ENCODE data around the gene LAMC1.
A peak's percentile ranks its signal among the peaks of the same experiment; 100 is the strongest.

LAMC1 gene

DNA sequence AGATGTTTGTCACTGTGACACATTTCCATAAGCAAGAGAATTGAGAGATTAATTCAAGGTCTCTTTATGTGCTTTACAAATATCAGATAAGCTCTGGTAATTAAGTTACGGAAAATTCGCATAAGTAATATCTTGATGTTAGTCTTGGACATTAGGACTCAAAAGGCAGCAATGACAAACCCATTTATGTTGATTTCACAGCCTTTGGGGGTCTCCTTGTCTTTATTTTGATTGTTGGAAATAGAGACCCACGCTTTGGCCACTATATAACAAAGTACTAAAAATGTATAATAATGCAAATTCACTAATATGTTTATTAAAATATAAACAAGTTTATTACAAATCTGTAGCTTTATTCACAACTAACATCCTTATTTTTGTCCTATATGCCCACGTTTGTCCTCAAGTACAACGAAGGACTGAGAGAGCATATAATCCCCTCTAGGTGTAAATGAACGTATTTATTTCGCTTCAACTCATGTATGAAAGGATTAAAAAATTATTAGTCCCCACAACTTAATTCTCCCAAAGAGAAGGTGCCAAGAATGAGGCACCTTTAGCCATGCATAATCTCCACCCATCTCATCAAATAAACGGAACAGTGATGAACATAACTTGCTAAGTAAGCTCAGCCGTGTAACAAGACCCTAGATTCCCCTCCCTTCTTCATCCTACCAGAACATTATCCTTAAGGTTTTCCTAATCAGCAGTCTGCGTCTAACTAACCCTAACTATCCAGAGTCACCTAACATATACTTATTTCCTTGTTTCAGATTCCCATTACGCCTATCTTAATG, 1.6 kb upstream of the LAMC1 start:
- TF ChIP-seq POLR2A (IDR thresholded peaks at IDR 0.05; ENCODE audit: low read depth, low read length) (no peak), POLR2AphosphoS5 (IDR thresholded peaks at IDR 0.05; ENCODE audit: low read depth, low read length) (no peak), TAF1 (IDR thresholded peaks at IDR 0.05; ENCODE audit: borderline replicate concordance, low read depth, low read length) (no peak)
- no peak for FAIRE-seq
- DNase-seq (ENCODE audit: insufficient read length), result no peak

DNA sequence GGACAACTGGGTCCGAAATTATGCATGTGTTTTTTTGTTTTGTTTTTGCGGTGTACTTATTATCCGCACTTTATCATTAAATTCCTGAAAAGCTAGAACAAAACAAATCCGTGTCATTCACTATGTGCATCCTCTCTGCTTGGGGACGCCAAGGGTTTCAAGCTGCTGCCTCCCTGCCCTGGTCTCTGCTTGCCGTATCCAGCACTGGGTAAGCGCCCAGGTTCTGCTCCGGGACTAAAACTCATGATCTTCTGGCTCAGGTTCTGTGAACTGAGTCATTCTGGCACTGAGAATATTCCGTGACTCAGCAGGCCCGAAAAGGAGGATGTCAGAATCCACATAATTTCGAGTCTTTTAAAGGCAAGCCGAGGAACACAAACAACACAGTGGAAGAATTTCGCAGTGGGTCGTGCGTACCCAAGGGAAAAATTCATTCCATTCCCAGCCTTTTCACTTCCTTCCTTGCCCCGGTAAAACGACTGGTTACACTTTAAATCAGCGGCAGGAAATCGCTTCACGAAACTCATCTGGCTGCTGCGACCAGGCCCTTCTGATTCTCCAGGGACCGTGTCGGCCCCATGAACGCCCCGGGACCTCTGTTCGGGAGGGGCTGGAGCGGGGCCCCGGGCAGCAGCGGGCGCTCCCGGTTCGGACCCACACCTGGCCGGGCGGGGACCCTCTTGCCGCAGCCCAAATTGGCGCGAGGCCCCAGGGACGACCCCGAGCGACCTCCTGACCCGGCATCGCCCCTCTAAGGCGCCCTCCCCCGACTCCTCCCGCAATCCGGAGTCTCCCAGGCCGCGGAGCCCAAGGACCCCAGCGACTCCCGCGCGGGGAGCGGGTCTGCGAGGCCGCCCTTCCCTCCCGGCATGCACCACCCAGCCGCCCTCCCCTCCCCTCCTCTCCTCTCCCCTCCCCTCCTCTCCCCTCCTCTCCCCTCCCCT, 746 bp upstream of the LAMC1 start:
- TF ChIP-seq POLR2A (IDR thresholded peaks at IDR 0.05; ENCODE audit: low read depth, low read length) (no peak), TAF1 (IDR thresholded peaks at IDR 0.05; ENCODE audit: borderline replicate concordance, low read depth, low read length) (no peak), POLR2AphosphoS5 (IDR thresholded peaks at IDR 0.05; ENCODE audit: low read depth, low read length) (no peak)
- peak; percentile 48 for DNase-seq (ENCODE audit: insufficient read length)
- FAIRE-seq, result peak; percentile 78

DNA sequence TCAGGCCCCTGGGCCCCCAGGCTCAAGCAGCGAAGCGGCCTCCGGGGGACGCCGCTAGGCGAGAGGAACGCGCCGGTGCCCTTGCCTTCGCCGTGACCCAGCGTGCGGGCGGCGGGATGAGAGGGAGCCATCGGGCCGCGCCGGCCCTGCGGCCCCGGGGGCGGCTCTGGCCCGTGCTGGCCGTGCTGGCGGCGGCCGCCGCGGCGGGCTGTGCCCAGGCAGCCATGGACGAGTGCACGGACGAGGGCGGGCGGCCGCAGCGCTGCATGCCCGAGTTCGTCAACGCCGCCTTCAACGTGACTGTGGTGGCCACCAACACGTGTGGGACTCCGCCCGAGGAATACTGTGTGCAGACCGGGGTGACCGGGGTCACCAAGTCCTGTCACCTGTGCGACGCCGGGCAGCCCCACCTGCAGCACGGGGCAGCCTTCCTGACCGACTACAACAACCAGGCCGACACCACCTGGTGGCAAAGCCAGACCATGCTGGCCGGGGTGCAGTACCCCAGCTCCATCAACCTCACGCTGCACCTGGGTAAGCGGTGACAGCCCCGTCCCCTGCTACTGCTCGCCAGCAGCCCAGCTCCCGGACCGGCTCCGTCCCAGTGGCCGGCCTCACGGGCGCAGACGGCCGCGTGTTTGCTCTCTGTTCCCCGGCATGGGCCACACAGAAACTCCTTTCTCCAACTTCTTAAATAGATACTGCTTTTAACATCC, 539 bp downstream of the LAMC1 start:
- peak; percentile 89 for FAIRE-seq
- peak; percentile 52 for DNase-seq (ENCODE audit: insufficient read length)
- TF ChIP-seq POLR2A (IDR thresholded peaks at IDR 0.05; ENCODE audit: low read depth, low read length) (no peak), TAF1 (IDR thresholded peaks at IDR 0.05; ENCODE audit: borderline replicate concordance, low read depth, low read length) (no peak), POLR2AphosphoS5 (IDR thresholded peaks at IDR 0.05; ENCODE audit: low read depth, low read length) (no peak)

DNA sequence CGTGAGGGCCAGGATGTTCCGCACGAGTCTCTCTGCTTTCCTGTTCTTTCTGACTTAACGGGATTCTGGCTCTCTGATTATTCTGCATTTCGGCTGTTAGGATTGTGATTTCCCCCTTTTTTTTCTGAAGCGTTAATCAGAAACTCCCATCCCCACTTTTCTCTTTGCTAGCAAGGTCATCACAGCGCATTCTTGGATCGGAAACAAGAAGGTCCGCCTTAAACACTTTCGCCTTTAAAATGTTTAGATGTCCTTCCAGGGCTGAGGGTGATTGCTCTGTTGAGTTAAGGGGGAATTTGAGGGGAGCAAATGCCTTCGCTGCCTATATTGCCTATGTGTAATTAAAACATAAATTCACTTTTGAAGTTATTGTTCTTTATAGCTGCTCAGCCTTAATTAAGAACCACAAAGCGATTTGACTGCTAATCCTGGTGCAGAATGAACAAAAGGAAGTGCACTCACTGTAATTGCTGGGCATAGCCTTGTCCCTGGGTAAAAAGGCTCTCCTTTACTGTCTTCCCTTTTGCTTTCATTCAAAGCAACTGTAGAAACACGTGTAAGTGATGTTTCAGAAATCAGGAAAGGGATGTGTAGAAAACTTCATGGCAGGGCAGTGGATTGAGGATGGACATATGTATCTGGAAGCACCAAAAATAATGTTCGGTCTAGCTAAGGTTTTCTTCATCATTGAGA, 1.2 kb downstream of the LAMC1 start:
- TF ChIP-seq TAF1 (IDR thresholded peaks at IDR 0.05; ENCODE audit: borderline replicate concordance, low read depth, low read length), result no peak
- TF ChIP-seq POLR2AphosphoS5 (IDR thresholded peaks at IDR 0.05; ENCODE audit: low read depth, low read length), result no peak
- no peak for TF ChIP-seq POLR2A (IDR thresholded peaks at IDR 0.05; ENCODE audit: low read depth, low read length)
- DNase-seq (ENCODE audit: insufficient read length) (no peak), FAIRE-seq (peak; percentile 64)

DNA sequence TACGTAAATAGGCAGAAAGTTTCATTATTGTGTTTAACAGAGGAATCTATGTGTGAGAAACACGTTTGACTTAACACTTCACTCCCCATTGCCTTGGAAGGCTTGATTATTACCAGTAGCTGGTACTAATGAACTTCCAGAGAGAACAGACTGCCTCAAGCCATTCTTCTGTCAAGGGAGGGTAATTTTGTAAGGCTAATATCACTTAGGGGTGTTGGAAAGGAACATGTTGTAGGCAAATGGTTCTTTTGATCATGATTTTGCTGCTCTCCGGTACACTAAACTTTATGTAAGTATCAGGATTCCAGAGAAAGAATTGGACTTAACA, 1.8 kb downstream of the LAMC1 start:
- FAIRE-seq (no peak), DNase-seq (ENCODE audit: insufficient read length) (no peak)
- TF ChIP-seq POLR2A (IDR thresholded peaks at IDR 0.05; ENCODE audit: low read depth, low read length), result no peak
- no peak for TF ChIP-seq POLR2AphosphoS5 (IDR thresholded peaks at IDR 0.05; ENCODE audit: low read depth, low read length)
- no peak for TF ChIP-seq TAF1 (IDR thresholded peaks at IDR 0.05; ENCODE audit: borderline replicate concordance, low read depth, low read length)

DNA sequence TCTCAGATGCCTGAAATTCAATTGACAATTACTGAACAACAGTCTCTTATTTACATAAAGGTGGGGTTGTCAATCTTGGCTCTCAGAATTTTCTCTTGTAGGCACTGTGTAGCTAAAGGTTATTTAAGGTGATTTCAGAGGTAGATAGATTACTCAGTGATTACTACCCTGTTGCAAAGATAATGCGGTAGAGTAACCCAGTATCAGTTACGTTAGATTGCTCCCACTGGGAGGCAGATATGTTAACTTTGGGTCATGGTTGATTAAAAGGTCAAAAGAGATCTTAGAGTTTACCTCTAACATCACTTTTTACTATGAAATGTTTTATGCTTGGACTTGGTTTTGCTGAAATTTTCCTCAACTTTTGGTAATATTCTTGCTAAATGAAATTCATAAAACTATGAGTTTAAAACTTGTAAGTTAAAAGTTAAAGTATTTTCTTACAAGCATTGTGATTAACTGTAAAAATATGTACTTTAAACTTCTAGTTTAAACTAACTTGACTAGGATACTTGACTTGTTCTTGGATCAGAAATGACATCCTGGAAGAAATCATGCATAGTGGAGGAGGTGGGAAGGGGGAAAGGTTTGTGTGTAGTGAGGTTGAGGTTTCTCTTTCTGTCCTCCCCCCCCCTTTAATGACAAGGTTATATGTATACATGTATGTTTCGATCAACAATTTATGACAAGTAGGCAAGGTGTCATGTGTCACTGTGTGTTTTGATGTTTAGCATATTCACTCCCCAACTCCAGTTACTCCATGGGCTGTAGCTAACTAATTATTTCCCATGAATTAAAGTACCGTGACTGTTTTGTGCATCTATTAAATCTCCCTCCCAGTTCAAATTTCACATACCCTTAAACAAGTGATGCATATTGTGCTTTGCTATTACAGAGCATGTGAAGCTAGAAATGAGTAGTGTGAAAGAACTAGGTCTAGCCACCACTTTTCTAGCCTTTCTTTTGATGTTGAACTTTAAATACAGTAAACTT, 2.9 kb downstream of the LAMC1 start:
- FAIRE-seq (peak; percentile 70), DNase-seq (ENCODE audit: insufficient read length) (no peak)
- TF ChIP-seq POLR2AphosphoS5 (IDR thresholded peaks at IDR 0.05; ENCODE audit: low read depth, low read length), result no peak
- no peak for TF ChIP-seq TAF1 (IDR thresholded peaks at IDR 0.05; ENCODE audit: borderline replicate concordance, low read depth, low read length)
- no peak for TF ChIP-seq POLR2A (IDR thresholded peaks at IDR 0.05; ENCODE audit: low read depth, low read length)

GRCh38 chr1:183027031-183027430, 3.8 kb downstream of the LAMC1 start:
- no peak for FAIRE-seq
- no peak for DNase-seq (ENCODE audit: insufficient read length)
- no peak for TF ChIP-seq POLR2A (IDR thresholded peaks at IDR 0.05; ENCODE audit: low read depth, low read length)
- no peak for TF ChIP-seq TAF1 (IDR thresholded peaks at IDR 0.05; ENCODE audit: borderline replicate concordance, low read depth, low read length)
- no peak for TF ChIP-seq POLR2AphosphoS5 (IDR thresholded peaks at IDR 0.05; ENCODE audit: low read depth, low read length)

DNA sequence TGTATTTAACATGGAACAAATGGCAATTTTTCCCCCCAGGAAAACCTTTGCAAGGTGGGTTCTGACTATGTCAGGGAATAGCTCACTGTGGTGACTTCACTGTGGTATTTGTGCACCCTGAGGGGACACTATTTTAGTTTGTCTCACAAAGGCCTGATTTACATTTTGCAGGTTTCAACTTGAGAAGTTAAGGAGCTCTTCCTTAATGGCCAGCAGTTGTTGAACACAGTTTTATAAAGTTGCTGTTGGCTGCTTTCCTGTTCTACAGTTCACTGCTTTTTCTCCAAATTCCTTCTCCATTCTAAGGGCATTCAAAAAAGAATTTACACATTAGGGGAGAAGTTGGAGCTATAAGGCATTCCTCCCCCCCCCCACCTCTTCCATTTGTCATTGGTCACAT, 4.6 kb downstream of the LAMC1 start:
- TF ChIP-seq TAF1 (IDR thresholded peaks at IDR 0.05; ENCODE audit: borderline replicate concordance, low read depth, low read length), result no peak
- TF ChIP-seq POLR2A (IDR thresholded peaks at IDR 0.05; ENCODE audit: low read depth, low read length), result no peak
- no peak for TF ChIP-seq POLR2AphosphoS5 (IDR thresholded peaks at IDR 0.05; ENCODE audit: low read depth, low read length)
- FAIRE-seq, result peak; percentile 54
- DNase-seq (ENCODE audit: insufficient read length), result no peak

DNA sequence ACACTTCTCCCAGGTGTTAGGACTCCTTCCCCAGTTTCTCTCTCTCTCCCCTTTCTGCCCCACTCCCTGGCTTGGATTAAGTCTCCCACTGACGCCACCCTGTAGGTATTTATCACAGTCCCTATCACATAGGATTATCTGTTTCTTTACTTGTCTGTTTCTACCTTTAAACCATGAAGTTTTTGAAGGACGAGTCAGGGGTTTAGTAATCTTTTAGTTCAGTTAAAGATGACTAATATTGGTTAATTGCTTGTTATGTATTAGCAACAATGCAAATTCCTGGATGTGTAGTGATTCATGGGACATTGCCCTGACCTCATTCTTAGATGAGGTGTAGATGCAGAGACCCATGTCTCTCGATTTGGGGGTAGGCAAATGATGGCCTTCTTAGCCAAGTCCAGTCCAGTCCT, 6.4 kb downstream of the LAMC1 start:
- no peak for FAIRE-seq
- no peak for TF ChIP-seq POLR2AphosphoS5 (IDR thresholded peaks at IDR 0.05; ENCODE audit: low read depth, low read length)
- TF ChIP-seq POLR2A (IDR thresholded peaks at IDR 0.05; ENCODE audit: low read depth, low read length), result no peak
- no peak for TF ChIP-seq TAF1 (IDR thresholded peaks at IDR 0.05; ENCODE audit: borderline replicate concordance, low read depth, low read length)
- no peak for DNase-seq (ENCODE audit: insufficient read length)

GRCh38 chr1:183030053-183030452, 6.8 kb downstream of the LAMC1 start:
- FAIRE-seq (no peak), DNase-seq (ENCODE audit: insufficient read length) (no peak)
- TF ChIP-seq POLR2A (IDR thresholded peaks at IDR 0.05; ENCODE audit: low read depth, low read length) (no peak), POLR2AphosphoS5 (IDR thresholded peaks at IDR 0.05; ENCODE audit: low read depth, low read length) (no peak), TAF1 (IDR thresholded peaks at IDR 0.05; ENCODE audit: borderline replicate concordance, low read depth, low read length) (no peak)

Data from GM12892 (cell line).